GM18858 (cell line): ENCODE data around the gene CPHXL.

Experiments
- ATAC-seq: cut with Tn5 transposase; IDR thresholded peaks from one replicate; pipeline ENCODE4 v1.9.1; 2021; ENCODE audit not compliant: unreplicated experiment

Gene CPHXL

GRCh38 chr16:75702242-75702641, 24.0 kb downstream of the CPHXL start:
- no peak for ATAC-seq

GRCh38 chr16:75701361-75701760, 24.9 kb downstream of the CPHXL start, which contains the start of gene DUXB:
Gene DUXB (minus strand): TSS chr16:75701461. CDS start chr16:75701418, 43 bp downstream.
- ATAC-seq, result no peak

- no peak for ATAC-seq
Measured at GRCh38 chr16:75697571-75697970, 28.7 kb downstream of the CPHXL start.

GRCh38 chr16:75695708-75696107, 30.6 kb downstream of the CPHXL start:
- ATAC-seq, result no peak

- ATAC-seq, result no peak
Measured at GRCh38 chr16:75687361-75687760, 38.9 kb downstream of the CPHXL start.

- no peak for ATAC-seq
Measured at GRCh38 chr16:75682308-75682707, 44.0 kb downstream of the CPHXL start.

GRCh38 chr16:75679366-75679765, 46.9 kb downstream of the CPHXL start:
- no peak for ATAC-seq

- ATAC-seq, result no peak
Measured at GRCh38 chr16:75676909-75677308, 49.4 kb downstream of the CPHXL start, which contains the start of gene CPHXL2. Gene CPHXL2 (minus strand): TSS chr16:75677009. CDS start chr16:75676999, 10 bp downstream.

GRCh38 chr16:75667503-75667902, 58.8 kb downstream of the CPHXL start:
- ATAC-seq, result no peak
